ENCODE results near the gene OPCML.

OPCML gene

DNA sequence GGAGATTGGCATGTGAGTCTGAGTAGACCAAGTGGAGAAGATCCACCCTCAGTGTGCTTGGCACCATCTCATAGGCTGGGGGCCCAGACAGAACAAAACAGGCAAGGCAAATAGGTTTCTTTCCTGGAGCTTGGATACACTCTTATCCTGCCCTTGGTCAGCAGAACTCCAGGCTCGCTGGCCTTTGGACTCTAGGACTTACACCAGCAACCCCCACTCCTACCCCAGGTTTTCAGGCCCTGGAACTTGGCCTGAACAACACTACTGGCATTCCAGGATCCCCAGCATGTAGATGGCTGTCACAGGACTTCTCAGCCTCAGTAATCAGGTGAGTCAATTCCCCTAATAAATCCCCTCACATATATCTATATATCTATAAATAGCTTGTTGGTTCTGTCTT, 637.7 kb downstream of the OPCML start:
- Histone ChIP-seq H3K9me2 (replicated peaks; ENCODE audit: insufficient read depth, low read length) (no peaks in the 10 kb centered on the region), H2AFZ (ENCODE audit: low read depth, low read length, severe bottlenecking) (no peak overlapping the region), H4K20me1 (ENCODE audit: low read depth, low read length) (no peaks in the 10 kb centered on the region), H3K36me3 (ENCODE audit: low read length) (no peaks in the 10 kb centered on the region), H3K4me3 (ENCODE audit: insufficient read depth, low read length, poor library complexity, severe bottlenecking) (no peak overlapping the region), H3K4me2 (ENCODE audit: low read depth, low read length, poor library complexity, severe bottlenecking) (no peak overlapping the region), H3K9ac (ENCODE audit: low read length) (no peak overlapping the region), H3K79me2 (ENCODE audit: insufficient read depth, low read length) (no peaks in the 10 kb centered on the region), H3K27me3 (ENCODE audit: low read length) (no peaks in the 10 kb centered on the region), H3F3A (ENCODE audit: insufficient read depth) (no peaks in the 10 kb centered on the region), H3K9me3 (ENCODE audit: insufficient read depth, low read length) (no peaks in the 10 kb centered on the region), H3K27ac (ENCODE audit: low read depth, low read length) (no peak overlapping the region)
- TF ChIP-seq, protein P1, sequence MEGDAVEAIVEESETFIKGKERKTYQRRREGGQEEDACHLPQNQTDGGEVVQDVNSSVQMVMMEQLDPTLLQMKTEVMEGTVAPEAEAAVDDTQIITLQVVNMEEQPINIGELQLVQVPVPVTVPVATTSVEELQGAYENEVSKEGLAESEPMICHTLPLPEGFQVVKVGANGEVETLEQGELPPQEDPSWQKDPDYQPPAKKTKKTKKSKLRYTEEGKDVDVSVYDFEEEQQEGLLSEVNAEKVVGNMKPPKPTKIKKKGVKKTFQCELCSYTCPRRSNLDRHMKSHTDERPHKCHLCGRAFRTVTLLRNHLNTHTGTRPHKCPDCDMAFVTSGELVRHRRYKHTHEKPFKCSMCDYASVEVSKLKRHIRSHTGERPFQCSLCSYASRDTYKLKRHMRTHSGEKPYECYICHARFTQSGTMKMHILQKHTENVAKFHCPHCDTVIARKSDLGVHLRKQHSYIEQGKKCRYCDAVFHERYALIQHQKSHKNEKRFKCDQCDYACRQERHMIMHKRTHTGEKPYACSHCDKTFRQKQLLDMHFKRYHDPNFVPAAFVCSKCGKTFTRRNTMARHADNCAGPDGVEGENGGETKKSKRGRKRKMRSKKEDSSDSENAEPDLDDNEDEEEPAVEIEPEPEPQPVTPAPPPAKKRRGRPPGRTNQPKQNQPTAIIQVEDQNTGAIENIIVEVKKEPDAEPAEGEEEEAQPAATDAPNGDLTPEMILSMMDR (IDR thresholded peaks at IDR 0.05; ENCODE audit: insufficient read depth, low read length, poor library complexity, severe bottlenecking), result no peak
- no peak for TF ChIP-seq EZH2phosphoT487 (conservative IDR thresholded peaks at IDR 0.05; ENCODE audit: low read length)

DNA sequence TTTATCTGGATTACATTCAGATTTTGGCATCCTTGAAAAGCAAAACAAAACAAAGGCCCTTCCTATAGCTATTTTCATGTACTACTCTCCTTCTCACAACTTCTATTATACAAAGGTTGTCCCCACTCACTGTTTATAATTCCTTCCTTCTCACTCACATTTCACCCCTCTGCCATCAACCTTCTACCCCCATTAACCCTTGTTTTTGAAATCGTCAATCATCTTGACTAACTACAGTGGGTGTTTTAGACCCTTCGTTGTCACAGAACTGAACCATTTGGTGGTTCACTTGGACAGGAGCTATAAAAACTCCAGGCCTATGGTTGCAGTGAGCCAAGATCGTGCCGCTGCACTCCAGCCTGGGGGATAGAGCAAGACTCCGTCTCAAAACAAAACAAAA, 639.4 kb downstream of the OPCML start:
- H2AFZ ChIP-seq (ENCODE audit: low read depth, low read length, severe bottlenecking), result no peak overlapping the region
- no peak overlapping the region for H3K9ac ChIP-seq (ENCODE audit: low read length)
- no peak overlapping the region for H3K4me2 ChIP-seq (ENCODE audit: low read depth, low read length, poor library complexity, severe bottlenecking)
- H3K9me3 ChIP-seq (ENCODE audit: insufficient read depth, low read length), result no peaks in the 10 kb centered on the region
- H3K79me2 ChIP-seq (ENCODE audit: insufficient read depth, low read length), result no peaks in the 10 kb centered on the region
- H3K36me3 ChIP-seq (ENCODE audit: low read length), result no peaks in the 10 kb centered on the region
- H3K27me3 ChIP-seq (ENCODE audit: low read length), result no peaks in the 10 kb centered on the region
- no peak overlapping the region for H3K4me3 ChIP-seq (ENCODE audit: insufficient read depth, low read length, poor library complexity, severe bottlenecking)
- no peak for TF ChIP-seq EZH2phosphoT487 (conservative IDR thresholded peaks at IDR 0.05; ENCODE audit: low read length)
- TF ChIP-seq, protein P1 (IDR thresholded peaks at IDR 0.05; ENCODE audit: insufficient read depth, low read length, poor library complexity, severe bottlenecking), result no peak
- no peaks in the 10 kb centered on the region for H3F3A ChIP-seq (ENCODE audit: insufficient read depth)
- no peaks in the 10 kb centered on the region for H3K9me2 ChIP-seq (replicated peaks; ENCODE audit: insufficient read depth, low read length)
- H4K20me1 ChIP-seq (ENCODE audit: low read depth, low read length), result no peaks in the 10 kb centered on the region
- H3K27ac ChIP-seq (ENCODE audit: low read depth, low read length), result no peak overlapping the region

DNA sequence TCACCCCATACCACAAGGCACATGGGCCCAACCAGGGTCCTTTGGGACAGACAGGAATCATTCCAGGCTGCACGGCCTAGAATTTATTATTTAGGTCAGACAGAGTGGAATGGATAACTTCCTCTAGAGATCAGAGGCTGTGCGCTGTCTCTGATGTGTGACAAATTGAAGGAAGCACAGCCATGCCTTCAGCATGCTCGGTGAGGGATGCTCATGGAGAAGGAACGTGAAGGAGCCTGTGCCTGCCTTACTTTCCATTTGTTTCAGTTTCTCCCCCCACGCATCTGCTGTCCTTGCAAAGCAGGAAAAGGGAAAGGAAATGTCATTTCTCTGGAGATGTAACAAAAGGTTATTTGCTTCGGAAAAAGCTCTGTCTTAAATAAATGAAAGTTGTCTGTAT, 644.1 kb downstream of the OPCML start:
- Histone ChIP-seq H3K9me2 (replicated peaks; ENCODE audit: insufficient read depth, low read length) (no peaks in the 10 kb centered on the region), H3K27ac (ENCODE audit: low read depth, low read length) (no peak overlapping the region), H3K4me2 (ENCODE audit: low read depth, low read length, poor library complexity, severe bottlenecking) (no peak overlapping the region), H2AFZ (ENCODE audit: low read depth, low read length, severe bottlenecking) (no peak overlapping the region), H3K27me3 (ENCODE audit: low read length) (no peaks in the 10 kb centered on the region), H3K9me3 (ENCODE audit: insufficient read depth, low read length) (no peaks in the 10 kb centered on the region), H3K4me3 (ENCODE audit: insufficient read depth, low read length, poor library complexity, severe bottlenecking) (no peak overlapping the region), H4K20me1 (ENCODE audit: low read depth, low read length) (no peaks in the 10 kb centered on the region), H3K36me3 (ENCODE audit: low read length) (no peaks in the 10 kb centered on the region), H3F3A (ENCODE audit: insufficient read depth) (no peaks in the 10 kb centered on the region), H3K79me2 (ENCODE audit: insufficient read depth, low read length) (no peaks in the 10 kb centered on the region), H3K9ac (ENCODE audit: low read length) (no peak overlapping the region)
- no peak for TF ChIP-seq EZH2phosphoT487 (conservative IDR thresholded peaks at IDR 0.05; ENCODE audit: low read length)
- TF ChIP-seq, protein P1 (IDR thresholded peaks at IDR 0.05; ENCODE audit: insufficient read depth, low read length, poor library complexity, severe bottlenecking), result no peak
